SH-SY5Y (cell line): ENCODE data around the gene PGPEP1.

Source experiments
- GATA2 ChIP-seq: IDR thresholded peaks from 2 replicates; pipeline ENCODE4 v1.6.1; 2011; ENCODE audit warnings: mild to moderate bottlenecking, low read depth, low read length
- GATA3 ChIP-seq: IDR thresholded peaks from 2 replicates; pipeline ENCODE4 v1.6.1; 2011; ENCODE audit warnings: low read depth, mild to moderate bottlenecking, low read length, moderate library complexity

The PGPEP1 gene

DNA sequence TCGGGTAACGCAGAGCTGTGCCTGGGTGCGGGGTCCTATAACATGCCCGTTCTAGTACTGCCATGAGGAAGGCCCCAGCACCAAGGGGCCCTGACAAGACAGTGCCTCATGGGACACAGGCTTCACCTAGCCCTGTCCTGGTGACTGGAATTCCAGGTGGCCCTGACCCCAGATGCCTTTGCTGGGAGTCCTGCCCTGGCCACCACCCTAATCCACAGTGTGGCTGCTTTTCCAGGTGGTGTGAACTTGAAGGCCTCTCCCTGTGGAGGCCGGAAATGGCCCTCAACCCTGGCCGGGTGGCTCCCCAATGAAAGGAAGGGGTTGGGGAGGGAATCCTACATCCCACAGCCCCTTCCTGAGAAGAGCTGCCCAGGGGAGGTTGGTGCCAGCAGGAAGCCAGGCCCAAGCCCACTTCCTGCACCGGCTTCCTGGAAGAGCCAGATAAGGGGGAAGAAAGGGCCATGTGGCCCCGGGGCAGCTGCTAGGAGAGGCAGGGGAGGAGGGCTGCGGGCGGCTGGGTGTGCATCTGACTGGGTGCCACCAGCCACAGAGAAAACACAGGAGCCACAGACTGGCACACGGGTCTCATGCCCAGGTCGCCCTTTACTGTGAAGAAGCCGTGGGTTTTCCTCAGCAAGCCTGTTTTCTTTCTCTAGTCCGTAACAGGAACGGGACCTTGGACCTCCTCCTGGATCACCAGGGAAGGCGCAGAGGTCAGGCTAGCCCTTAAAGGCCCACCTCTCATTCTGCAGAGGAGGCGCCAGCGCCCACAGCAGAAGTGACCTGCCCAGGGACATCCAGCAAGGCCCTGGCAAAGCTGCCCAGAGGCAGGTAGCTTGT lies 22.2 kb upstream of the PGPEP1 start:
- TF ChIP-seq GATA3 (no peak), GATA2 (no peak)

DNA sequence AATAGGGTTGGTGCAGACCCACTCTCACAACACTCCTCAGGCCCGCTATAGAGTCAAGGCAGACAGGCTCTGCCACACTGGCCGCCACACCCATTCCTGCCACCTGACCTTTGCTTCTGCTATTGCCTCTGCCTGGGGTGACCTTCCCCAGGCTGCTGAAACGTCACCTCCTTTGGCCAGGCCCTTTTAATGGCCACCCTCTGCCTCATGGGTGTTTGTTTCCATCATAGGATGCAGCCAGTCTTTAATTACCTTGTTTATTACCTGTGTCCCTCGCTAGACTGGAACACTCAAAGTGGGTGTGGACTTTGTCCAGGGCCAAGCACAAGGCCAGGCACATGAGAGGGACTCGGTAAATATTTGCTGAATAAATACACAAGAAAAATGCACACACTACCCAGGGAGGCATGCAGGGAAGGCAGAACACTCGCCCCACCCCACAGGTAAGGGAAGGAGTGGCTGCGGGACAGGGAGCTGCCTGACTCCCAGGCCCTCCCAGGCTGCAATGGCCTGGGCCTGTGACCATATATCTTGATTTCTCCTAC lies 20.7 kb upstream of the PGPEP1 start:
- TF ChIP-seq GATA2: no peak
- TF ChIP-seq GATA3: no peak

- TF ChIP-seq GATA3 (no peak), GATA2 (no peak)
These were observed 19.3 kb upstream of the PGPEP1 start for GRCh38 chr19:18320865-18321733.

- TF ChIP-seq GATA2 (no peak), GATA3 (no peak)
These were observed 18.7 kb upstream of the PGPEP1 start for GRCh38 chr19:18321734-18322102.

DNA sequence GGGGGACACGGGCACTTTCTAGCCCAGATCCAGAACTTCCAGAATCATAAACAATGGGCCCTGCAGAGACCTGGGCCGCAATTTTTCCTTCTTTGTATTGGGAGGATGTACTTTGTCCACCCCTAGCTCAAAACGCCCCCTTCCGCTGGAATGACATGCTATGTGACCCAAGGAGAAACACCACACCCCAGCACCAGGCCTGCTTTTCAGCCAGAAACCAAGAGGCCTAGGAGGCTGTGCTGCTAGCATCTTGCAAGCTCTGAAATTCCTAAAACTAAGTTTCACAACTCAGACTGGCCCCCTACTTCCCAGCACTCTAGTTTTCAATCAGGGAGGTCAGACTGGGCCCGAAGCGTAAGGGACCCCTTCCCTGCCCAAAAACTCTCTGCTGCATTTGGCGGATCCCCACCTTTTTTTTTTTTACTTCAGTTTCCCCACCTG lies 18.1 kb upstream of the PGPEP1 start:
- TF ChIP-seq GATA2 (no peak), GATA3 (no peak)

GRCh38 chr19:18322759-18323460 lies 17.5 kb upstream of the PGPEP1 start, which contains the start of gene LSM4:
Gene LSM4, minus strand, starts transcription at chr19:18323076. Its CDS starts 56 bp downstream, at chr19:18323020.
- TF ChIP-seq GATA2: no peak
- TF ChIP-seq GATA3: no peak

- TF ChIP-seq GATA3: no peak
- TF ChIP-seq GATA2: no peak
These were observed 13.6 kb upstream of the PGPEP1 start for GRCh38 chr19:18326772-18327171.

DNA sequence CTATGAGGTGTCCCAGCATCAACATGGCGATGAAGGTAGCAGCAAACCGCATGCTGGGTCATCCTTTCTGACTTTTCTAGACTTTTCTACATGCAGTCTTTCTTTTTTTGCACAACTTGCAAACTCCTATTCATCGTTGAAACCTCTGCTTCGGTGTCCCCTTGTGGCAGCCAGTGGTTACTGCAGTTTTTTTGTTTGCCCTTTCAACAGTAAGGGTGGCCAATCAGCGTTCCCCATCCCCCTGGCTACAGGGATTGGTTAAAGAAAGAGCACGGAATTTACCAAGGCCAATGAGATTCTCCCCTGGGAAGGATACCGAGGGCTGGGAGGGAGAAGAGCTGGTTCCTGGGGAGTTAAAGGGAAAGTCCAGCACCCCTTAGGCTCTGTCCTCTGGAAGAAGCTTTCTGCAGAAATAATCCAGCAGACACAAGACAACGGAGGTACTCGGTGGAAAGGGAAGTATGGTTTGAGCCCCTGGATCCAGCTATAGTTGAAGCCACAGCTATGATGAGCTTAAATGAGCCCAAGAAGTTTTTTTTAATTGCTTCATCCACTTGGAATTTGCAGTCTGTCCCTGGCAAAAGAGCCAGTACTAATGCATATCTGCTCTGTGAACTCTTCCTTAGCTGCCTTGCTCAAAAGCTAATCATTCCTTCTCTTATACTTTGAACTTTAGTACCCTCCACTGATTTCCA lies 11.9 kb upstream of the PGPEP1 start:
- TF ChIP-seq GATA2 (no peak), GATA3 (no peak)

- TF ChIP-seq GATA2 (no peak), GATA3 (no peak)
These were observed 11.4 kb upstream of the PGPEP1 start for GRCh38 chr19:18329035-18329376.

DNA sequence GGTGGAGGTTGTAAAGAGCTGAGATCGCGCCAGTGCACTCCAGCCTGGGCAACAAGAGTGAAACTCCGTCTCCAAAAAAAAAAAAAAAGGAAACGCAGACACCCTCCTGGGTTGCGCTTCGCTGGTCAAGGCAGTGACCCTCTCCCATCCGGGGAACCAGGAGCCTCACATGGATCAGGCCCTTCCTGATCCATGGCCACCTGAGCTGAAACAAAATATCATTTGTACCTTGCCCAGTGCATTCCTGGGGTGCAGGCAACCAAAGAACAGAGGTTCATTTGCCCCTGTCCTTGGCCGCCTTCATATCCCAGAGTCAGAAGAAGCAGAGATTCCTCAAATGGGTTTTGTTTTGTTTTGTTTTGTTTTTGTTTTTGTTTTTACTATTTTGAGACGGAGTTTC lies 9.5 kb upstream of the PGPEP1 start:
- no peak for TF ChIP-seq GATA2
- no peak for TF ChIP-seq GATA3

GRCh38 chr19:18332917-18333530 lies 7.4 kb upstream of the PGPEP1 start:
- TF ChIP-seq GATA3 (no peak), GATA2 (no peak)

- no peak for TF ChIP-seq GATA2
These were observed 6.7 kb upstream of the PGPEP1 start for GRCh38 chr19:18333680-18334079.

DNA sequence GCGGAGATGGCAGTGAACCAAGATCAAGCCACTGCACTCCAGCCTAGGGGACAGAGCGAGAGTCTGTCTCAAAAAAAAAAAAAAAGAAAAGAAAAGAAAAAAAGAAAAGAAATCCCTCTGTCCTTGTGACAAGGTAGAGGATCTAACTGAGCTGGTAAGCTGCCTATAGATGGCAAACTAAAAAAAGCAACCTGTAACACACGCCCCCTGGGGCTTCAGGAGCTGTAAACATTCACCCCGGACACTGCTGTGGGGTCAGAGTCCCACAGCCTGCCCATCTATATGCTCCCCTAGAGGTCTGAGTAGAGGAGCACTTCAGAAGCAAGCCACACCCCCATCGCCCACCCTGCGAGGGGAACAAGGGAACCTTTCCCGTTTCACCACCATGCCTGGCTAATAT lies 4.3 kb upstream of the PGPEP1 start:
- TF ChIP-seq GATA2 (no peak), GATA3 (no peak)

DNA sequence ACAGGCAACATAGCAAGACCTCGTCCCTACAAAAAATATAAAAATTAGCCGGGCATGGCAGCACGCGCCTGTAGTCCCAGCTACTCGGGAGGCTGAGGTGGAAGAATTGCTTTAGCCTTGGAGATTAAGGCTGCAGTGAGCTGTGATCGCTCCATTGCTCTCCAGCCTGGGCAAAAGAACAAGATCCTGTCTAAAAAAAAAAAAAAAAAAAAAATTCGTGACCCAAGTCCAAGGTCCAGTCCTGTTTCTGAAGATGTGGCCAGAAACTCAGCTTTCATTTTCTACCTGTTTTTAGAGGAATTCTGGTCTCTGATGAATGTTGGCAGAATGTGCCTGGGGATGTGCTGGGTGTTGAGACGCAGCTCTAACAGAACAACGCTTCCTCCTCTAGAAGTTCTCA lies 1.9 kb upstream of the PGPEP1 start:
- no peak for TF ChIP-seq GATA3
- TF ChIP-seq GATA2: no peak
